ENCODE measurements around the gene FBXL20.
A peak's percentile ranks its signal among the peaks of the same experiment; 100 is the strongest.
"Not testable (repeated sequence)": the region's sequence is repeated elsewhere in the genome, so short reads cannot be mapped to it uniquely, and the experiment has no call there.

FBXL20 gene

DNA sequence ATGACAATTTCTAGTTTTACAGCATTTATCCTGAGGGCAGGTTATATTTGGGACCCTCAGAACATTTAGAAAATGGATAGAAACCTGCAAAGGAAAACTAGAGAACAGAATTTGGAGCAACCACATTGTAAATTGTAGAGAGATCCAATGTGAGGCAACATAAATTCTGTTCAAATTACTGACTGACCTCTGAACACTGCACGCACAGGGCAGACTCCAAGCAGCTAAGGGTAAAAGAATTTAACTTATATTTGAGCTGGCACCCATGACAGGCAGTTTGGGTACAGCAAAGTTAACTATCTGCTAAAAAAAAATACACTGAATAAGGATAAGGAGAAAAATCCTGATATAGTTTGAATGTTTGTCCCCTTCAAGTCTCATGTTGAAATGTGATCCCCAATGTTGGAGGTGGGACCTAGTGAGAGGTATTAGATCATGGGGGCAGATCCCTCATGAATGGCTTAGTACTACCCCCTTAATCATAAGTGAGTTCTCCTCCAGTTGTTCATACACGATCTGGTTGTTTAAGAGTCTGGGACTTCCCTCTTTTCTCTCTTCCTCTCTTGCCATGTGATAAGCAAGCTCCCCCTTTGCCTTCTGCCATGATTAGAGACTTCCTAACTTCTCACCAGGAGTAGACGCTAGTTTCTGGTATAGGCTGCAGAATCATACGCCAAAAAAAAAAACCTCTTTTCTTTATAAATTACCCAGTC lies 75.7 kb downstream of the FBXL20 start:
- DNase-seq, result no peak

DNA sequence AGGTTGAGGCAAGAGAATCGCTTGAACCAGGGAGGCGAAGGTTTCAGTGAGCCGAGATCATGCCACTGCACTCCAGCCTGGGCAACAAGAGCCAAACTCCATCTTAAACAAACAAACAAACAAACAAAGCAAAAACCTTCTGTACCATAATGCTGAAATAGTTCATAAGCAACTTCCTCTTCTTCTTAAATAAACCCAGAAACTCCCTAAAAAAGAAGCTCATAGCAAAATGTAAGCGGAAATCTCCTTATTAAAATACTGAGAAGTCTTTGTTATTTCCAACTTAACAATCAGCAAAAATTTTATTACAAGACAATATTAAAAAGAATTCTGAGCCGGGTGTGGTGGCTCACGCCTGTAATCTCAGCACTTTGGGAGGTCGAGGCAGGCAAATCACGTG lies 82.8 kb downstream of the FBXL20 start:
- DNase-seq, result no peak

DNA sequence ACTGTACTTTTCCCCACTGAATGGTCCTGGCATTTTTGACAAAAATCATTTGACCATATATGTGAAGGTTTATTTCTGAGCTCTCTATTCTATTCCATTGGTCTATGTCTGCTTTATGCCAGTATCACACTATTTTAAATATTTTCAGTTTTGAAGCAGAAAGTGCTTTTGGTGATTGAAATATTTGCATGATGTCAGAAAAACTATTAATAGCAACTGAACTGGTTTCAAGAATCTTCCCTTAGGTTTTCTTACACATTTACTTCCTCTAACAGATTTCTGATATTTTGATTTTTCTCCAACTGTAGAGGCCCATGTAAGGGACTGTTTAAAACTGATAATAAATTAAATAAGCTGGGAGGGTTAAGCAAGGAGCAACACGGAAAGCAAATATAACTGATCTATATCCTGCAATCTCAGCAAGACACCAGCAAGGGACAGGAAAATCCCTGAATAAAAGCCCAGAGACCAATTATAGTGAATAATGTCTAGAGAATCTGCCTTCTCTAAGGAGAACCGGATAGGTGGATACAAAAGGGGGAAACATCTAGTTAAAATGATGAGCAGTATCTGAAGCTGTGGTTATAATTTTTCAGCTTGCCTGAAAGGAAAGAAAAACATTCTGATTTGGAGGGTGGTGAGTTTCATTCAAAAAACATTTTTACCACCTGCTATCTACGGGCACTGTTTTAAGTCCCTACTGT lies 94.8 kb downstream of the FBXL20 start:
- DNase-seq, result peak; percentile 32

DNA sequence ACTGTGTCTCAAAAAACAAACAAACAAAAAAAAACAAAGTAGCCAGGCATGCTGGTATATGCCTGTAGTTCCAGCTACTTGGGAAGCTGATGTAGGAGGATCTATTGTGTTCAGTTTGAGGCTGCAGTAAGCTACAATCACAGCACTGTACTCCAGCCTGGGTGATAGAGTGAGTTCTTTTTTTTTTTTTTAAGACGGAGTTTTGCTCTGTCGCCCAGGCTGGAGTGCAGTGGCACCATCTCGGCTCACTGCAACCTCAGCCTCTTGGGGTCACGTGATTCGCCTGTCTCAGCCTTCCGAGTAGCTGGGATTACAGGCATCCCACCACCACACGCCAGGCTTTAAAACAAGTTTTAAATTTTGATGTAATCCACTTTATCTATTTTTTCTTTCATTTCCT lies 95.4 kb downstream of the FBXL20 start:
- no peak for DNase-seq

DNA sequence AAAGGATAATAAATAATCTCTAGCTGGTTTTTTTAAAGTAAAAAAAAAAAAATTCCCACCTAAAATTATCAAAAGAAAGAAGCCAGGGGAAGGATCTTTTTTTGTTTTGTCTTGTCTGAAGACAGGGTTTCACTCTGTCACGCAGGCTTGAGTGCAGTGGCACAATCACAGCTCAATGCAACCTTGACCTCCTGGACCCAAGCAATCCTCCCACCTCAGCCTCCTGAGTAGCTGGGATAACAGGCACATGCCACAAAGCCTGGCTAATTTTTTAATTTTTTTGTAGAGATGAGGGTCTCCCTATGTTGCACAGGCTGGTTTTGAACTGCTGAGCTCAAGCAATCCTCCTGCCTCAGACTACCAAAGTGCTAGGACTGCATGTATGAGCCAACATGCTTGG lies 97.2 kb downstream of the FBXL20 start:
- DNase-seq, result no peak

DNA sequence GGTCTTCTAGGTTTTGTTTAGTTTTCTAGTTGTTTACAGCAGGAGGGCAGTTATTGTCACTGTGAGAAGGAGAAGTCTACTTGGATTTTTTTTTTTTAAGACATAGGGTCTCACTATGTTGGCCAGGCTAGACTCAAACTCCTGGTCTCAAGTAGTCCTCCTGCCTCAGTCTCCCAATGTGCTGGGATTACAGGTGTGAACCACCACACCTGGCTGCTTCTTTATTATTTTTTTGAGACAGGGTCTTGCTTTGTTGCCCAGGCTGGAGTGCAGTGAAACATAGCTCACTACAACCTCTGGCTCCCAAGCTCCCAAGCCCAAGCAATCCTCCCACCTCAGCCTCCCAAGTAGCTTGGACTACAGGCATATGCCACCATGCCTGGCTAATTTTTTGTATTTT lies 107.4 kb downstream of the FBXL20 start:
- no peak for DNase-seq

DNA sequence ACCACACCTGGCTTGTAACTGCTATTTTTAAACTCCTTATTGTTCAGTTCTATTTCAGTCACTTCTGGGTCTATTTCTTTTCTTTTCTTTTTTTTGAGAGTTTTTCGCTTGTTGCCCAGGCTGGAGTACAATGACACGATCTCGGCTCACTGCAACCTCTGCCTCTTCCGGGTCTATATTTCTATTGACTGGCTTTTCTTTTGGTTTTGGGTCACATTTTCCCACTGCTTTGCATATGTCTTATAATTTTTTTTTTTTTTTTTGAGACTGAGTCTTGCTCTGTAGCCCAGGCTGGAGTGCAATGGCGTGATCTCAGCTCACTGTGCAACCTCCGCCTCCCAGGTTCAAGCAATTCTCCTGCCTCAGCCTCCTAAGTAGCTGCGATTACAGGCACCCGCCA lies 108.9 kb downstream of the FBXL20 start:
- not testable (repeated sequence) for DNase-seq

DNA sequence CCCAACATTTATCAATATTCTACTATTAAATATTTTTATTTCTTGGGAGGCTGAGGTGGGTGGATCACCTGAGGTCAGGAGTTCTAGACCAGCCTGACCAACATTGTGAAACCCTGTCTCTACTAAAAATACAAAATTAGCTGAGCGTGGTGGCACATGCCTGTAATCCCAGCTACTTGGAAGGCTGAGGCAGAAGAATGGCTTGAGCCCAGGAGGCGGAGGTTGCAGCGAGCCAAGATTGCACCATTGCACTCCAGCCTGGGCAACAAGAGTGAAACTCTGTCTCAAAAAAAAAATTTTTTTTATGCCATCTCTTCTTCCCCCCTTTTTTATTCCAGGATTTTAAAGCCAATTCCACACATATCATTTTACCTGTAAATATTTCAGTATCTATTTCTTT lies 114.9 kb downstream of the FBXL20 start:
- DNase-seq, result not testable (repeated sequence)

DNA sequence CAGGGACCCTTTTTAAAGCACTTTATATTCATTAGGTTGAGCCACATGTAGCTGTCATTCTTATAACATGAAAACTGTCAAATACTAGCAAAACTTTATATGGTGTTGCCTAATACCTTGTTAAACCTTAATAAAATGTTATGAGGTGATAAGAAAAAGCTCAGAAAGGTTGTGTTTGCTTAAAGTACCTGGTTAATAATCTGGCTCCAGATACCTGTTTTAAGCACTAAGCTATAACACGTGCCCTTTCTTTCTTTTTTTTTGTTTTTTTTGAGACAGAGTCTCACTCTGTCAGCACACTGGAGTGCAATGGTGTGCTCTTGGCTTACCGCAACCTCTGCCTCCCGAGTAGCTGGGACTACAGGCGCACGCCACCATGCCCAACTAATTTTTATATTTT lies 116.7 kb downstream of the FBXL20 start:
- no peak for DNase-seq

DNA sequence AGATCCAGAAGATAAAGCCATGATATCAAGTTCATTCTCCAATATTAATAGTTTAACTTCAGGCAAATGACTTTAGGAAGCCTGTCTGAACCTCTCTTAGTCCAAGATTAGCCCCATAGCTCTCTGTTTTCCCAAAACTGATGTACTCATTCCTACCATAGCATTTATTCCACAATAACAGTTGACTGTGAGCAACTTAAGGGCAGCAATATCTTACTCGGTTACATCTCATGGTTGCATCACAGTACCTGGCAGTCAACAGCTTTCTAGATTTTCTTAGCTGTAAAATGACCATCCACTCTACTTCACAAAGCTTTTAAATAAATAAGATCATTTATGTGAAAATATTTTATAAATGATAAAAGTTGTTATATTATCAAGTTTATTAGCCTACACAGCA lies 117.5 kb downstream of the FBXL20 start:
- DNase-seq, result no peak

DNA sequence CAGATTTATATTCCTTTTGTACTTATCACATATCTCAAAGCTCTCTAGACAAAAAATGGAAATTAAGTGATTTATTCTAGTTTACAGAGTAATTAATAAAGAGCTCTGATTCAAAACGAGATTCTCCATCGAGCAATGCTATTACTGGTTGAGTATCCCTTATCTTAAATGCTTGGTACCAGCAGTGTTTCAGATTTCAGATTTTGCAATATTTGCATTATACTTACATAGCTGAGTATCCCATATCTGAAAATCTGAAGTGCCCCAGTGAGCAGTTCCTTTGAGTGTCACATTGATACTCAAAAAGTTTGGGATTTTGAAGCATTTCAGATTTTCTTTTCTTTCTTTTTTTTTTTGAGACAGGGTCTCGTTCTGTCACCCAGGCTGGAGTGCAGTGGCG lies 118.3 kb downstream of the FBXL20 start:
- no peak for DNase-seq

DNA sequence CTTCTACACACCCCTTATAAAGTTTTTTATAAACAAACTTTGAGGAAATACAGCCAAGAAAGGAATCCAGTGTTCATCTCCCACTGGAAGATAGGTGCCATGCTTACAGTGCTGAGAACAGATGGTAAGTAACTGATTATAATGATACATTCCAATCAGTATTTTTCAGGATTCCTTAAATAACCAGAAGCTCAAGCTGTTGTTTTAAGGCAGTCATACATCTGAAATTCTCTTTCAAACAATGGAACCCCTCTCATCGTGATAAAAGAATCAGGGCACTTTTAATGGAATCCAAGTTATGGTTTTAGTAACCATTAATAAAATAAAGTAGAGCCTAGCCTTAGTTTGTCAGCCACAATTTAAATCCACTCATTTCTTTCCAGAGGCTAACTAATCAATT lies 119.6 kb downstream of the FBXL20 start:
- peak; percentile 32 for DNase-seq

DNA sequence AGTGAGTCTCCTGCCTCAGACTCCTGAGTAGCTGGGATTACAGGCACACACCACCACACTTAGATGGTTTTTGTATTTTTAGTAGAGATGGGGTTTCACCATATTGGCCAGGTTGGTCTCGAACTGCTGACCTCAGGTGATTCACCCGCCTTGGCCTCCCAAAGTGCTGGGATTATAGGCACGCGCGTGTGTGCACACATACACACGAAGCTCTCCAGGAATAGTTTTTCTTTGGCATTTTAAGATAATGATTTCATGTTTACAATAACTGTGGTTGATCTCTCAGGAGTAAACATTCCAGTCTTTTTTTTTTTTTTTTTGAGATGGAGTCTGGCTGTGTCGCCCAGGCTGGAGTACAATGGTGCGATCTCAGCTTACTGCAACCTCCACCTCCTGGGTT lies 123.2 kb downstream of the FBXL20 start:
- not testable (repeated sequence) for DNase-seq

DNA sequence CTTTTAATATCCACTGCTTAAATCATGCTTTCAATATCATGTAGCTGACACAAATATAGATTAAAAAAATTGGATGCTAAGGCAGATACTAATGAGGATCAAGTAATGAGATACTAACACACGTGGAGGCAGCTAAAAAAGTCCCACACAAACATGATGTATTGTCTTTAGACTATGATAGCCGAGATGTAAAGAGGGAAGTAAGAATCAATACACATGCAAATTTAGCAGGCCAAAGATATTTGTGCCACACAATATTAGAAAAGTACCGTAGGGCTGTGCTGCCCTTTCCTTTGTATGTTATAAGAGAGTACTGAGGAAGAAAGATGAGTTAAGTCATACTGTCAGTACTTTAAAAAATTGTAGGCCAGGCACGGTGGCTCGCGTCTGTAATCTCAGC lies 124.3 kb downstream of the FBXL20 start:
- no peak for DNase-seq

DNA sequence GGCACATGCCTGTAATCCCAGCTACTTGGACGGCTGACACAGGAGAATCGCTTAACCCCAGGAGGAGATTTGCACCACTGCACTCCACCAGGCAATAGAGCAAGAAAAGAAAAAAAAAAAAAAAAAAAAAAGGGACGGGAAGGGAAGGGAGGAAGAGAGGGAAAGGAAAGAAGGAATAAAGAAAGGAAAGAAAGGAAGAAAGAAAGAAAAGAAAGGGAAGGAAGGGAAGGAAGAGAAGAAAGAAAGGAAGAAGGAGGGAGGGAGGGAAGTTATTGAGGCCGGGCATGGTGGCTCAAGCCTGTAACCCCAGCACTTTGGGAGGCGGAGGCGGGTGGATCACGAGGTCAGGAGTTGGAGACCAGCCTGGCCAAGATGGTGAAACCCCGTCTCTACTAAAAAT lies 125.3 kb downstream of the FBXL20 start:
- DNase-seq, result no peak

DNA sequence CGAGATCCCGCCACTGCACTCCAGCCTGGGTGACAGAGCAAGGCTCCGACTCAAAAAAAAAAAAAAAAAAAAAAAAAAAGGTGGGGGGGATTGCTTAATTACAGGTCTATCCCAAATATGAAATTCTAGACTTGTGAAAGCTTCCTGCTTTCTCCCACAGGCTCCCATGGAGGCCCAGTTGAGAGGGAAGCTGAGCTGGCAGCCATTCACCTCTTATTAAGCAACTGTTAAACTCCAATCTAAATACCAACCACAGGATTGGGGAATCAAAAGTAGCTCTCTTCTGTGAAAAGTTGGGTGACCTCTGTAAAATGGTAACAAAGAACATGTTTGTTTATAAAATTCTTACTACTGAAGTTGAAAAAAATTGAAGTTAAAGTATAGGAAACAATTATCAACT lies 129.9 kb downstream of the FBXL20 start:
- DNase-seq, result peak; percentile 43

DNA sequence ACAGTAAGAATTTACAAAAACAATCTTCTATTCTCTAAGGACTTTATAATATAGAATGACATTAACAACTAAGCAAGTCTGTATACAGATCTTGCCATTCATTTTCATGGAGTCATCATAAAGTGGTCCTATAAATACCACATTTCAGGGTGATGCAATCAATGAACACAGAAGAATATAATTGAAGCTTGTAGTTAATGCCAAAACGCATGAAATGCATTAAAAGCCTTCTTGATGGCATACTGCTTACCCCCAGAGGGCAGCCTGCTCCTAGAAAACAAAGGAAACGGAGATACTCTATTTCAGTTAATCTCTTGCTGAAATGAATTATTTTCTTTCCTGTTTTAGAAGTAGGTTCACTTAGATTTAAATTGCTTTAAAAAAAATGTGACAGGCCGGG lies 130.5 kb downstream of the FBXL20 start:
- peak; percentile 89 for DNase-seq

DNA sequence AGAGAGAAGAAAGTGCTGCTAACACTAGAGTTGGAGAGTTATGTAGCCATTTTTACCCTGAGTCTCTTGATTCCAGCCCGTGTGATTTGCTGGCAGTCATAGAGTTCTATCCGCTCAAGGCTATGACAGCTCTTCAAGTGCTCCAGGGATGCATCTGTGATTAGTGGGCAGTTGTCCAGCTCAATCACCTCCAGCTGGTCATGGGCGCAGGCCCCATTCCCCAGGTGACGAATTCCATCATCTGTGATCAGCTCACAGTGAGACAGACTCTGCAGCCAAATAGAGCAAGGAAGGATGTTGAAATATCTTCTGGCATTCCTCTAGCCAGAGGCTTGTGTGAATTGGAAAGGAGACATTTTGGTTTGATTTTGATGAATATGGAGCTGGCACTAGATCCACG lies 137.3 kb downstream of the FBXL20 start:
- DNase-seq, result peak; percentile 13

DNA sequence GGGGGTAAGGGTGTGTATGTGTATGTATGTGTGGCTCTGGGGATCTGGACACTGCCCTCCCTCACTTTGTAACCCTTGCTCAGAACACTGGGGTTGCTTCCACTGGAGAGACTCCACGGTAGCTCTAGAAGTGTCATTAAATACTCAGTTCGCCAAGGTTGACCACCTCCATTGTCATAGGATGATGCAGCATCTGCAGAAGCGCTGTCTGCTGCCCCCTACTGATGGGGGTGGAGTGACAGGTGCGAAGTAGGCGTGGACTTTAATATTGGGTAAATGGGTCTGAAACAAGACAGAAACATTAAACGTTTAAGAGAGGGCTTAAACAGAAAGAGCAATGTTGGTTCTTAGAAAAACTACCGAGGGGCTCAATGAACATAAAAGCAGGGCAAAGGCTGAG lies 140.1 kb downstream of the FBXL20 start:
- no peak for DNase-seq

DNA sequence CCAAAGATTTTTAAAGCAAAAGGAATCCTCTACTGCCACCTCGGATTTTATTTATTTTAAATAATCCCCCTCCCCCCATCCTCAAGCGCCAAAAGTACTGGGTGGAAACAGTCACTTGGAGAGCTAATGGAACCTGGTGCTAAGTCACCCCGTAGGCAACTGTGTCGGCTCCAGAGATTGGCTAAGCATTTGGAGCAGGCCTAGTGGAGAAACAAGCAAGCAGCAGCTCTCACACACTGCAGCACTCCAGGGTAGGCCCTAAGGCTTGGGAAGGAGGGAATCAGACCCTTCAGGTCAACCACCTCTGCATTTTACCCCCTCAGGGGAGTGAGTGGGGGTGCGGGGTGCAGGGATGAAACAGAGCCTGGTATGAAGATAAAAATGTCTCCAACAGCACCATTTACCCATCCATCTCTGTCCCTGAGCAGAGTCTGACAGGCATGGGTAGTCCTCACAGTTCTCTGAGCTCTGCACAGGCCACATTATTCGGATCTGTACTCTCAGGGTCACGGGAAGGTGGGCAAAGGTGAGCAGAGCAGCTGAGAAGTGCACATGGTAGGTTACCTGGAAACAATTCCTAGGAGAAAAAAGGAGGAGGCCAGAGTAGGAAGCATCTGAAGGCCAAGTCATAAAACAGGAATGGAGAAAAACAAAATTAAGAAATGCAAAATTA lies 148.5 kb downstream of the FBXL20 start:
- DNase-seq, result no peak

DNA sequence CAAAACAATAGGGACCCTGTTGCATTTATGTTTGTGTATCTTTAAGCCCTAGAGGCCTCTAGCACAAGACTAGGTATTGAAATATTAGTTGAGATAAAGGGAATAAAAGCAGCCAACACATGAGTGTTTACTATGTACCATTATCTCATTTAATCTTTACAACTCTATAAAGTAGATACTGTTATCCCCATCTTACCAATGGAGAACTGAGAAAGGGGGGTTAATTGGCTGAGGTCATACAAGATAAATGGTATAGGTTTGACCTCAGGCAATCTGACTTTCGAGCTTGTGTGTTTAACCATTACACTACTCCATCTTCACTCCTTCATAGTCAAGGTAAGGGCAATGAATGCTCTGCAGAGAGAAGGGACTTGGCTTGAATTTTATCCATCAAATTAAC lies 149.4 kb downstream of the FBXL20 start:
- no peak for DNase-seq

DNA sequence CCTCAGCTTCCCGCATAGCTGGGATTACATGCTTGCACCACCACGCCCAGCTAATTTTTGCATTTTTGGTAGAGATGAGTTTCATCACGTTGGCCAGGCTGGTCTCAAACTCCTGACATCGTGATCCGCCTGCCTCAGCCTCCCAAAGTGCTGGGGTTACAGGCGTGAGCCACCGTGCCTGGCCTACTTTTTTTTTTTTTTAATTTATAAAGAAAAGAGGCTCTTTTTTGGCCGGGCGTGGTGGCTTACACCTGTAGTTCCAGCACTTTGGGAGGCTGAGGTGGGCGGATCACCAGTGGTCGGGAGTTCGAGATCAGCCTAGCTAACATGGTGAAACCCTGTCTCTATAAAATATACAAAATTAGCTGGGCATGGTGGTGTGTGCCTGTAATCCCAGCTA lies 151.3 kb downstream of the FBXL20 start:
- not testable (repeated sequence) for DNase-seq

DNA sequence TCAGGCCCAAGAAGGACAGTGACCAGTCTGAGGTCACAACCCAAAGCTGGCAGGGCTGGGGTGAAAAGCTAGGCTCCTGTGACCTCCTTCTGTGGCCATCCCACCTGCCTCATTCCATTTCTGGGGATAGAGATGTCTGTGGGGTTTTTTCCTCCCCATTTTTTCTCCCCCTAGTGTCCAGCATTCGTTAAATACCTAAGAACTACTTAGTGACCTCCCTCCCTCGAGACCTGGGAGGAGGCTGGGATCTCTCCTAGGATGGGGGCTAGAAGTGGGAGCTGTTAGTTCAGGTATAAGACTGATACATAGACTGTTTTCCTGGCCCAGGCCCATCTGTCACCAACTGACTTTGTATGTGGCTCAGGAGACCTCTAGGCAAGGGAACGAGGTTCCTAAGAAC lies 155.2 kb downstream of the FBXL20 start:
- DNase-seq, result no peak

Data from fibroblast of skin of right quadriceps (primary cell).